SW480 (cell line): ENCODE measurements around the gene AUNIP.

Experiments used
- DNase-seq: peaks from one replicate; pipeline ENCODE4 v3.0.0-alpha.2; 2016; ENCODE audit warnings: low spot score

Gene AUNIP

DNA sequence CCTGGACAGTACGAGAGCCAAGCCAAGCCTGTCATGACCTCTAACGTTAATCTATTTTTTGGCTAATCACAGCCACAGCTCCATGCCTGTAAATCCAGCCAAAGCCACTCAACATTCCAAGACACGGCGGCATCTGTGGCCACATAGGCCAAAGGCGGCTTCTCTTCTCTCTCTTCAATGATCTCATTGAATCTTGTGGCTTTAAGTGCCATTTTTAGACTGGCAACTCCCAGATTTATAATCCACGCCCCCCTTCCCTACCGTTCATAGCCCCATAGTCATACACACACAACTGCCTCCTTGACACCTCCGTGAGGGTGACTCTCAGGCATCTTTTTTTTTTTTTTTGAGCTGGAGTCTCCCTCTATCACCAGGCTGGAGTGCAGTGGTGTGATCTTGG is 64.9 kb downstream of the AUNIP start:
- no peak for DNase-seq

DNA sequence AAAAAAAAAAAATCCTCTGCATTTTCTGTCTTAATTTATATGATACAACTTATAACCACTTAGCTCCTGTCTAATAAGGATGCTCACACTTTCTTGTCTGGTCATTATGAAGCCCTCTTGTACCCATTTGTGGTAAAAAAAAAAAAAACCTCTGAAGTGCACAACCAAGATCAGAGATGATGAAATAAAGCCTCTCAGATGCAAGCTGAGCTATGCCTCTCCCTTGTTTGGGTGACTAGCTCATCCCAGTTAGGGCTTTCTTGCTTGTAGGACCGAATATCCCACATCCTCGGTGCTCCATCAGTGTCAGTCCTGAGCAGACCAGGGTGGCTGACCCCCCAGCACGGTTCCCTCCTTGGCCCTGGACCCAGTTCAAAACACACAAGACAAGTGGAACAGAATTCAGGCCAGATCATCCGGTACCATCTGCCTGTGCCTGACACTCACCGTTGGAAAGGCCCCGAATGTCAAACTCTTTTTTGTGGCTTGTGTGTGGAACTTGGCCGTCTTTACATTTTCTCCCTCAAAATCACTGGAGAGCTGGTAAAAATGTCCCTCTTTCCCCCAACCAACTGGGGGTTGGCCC is 65.6 kb downstream of the AUNIP start:
- no peak for DNase-seq

DNA sequence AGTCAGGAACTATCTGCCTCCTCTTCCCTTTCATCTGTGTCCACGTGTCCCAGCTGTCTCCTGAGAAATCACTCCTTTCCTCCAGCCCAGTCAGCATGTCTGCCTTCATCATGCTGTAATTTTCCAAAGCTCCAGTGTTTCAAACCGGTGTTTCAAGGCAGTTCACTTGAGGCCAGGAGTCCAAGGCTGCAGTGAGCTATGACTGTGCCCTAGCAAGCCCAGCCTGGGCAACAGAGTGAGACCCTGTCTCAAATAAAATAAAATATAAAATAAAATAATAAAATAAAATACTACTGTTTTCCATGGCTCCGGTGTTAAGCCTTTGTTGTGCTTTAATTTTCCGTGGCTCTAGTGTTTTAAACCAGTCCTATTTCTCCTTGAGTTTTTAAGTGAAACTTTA is 67.1 kb downstream of the AUNIP start:
- DNase-seq, result no peak

DNA sequence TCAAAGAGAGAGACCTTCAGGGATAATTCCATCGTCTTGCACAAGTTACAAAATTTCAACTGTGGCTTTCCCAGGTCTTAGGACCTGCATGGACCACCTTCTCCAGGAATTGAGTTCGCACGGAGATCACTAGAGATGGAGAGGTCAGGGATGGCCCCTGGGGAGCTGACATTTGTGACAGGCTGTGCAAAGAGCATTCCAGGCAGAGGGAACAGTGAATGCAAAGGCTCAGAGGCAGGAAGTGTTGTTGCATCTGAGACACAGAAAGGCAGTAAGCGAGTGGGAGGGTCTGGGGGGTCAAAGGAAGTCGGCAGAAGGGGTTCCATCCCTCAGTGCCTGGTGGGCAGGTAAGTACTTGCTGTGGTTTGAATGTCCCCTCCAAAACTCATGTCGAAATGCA is 68.8 kb downstream of the AUNIP start:
- no peak for DNase-seq

DNA sequence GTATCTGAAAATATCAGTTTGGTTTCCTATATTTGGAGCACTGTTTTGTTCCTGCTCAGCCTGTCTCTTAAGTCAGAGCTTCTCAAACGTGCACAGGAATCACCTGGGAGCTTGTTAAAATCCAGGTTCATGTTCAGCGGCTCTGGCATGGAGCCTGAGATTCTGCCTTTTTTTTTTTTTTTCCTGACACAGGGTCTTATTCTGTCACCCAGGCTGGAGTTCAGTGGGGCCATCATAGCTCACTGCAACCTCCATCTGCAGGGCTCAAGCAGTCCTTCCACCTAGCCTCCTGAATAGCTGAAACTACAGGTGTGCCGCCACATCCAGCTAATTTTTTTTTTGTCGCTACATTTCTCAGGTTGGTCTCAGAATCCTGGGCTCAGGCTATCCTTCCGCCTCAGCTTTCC is 71.5 kb downstream of the AUNIP start:
- DNase-seq, result no peak

DNA sequence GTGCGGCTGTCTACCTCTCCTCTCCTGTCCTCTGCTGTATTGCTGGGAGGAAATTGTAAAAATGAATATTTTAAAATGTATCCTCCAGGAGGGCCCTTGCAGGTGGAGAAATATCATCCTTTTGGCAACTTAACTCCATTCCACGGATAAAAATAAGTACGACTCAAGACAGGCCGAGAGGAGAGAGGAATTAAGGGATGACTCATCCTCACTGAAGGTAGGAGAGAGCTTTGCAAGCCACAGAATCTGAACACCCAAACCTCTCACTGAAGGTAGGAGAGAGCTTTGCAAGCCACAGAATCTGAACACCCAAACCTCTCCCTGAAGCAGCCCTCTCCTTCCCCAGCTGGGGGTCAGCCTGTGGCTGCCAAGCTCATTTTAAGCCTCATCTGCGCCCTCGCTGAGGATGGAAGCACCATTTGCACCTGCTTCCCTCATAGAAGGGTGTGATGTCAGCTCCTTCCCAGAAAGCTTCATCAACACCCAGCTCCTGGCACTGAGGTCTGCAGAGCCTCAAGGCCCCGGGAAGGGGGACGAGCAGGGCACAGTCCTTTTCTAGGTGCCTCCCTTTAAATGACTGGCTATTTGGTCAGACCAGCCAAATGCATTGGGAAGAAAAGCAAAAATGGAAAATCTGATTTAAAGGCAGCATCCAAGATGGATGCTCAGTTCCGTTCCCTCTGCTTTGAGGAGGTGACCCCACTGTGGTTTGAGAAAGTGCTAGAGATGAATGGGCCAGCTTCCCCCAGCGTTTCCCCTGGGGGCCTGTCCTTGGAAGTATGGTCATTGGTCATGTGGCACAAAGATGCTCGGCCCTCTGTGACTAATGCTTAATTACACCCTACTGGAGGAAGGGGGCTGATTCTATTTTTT is 72.1 kb downstream of the AUNIP start:
- no peak for DNase-seq

DNA sequence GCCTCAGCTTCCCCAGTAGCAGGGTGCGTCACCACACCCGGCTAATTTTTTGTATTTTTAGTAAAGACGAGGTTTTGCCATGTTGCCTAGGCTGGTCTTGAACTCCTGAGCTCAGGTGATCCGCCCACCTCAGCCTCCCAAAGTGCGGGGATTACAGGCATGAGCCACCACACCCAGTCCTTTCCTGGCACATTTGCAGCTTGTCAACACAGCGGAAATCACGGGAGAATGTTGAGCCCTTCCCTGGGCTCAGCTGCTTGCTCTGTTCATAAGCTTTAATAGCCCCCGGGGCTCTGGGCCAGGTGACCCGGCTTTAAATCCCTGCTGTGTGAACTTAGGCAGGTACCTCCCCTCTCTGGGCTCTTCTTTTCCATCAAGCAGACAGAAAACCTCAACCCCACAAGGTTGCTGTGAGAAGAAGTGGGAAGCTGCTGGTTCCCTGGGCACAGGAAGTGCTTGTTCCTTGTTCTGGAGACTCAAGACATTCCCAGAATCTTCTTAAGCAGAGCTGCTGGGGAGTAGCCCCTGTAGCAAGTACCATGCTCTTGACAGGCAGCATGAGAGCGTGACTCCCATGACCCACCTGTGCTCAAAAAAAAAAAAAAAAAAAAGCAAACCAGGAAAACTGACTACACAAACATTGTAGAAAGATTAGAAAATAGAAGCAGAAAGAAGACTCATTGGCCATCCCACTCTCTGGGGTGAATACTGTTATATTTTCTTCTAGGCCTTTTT is 73.8 kb downstream of the AUNIP start:
- DNase-seq, result no peak

DNA sequence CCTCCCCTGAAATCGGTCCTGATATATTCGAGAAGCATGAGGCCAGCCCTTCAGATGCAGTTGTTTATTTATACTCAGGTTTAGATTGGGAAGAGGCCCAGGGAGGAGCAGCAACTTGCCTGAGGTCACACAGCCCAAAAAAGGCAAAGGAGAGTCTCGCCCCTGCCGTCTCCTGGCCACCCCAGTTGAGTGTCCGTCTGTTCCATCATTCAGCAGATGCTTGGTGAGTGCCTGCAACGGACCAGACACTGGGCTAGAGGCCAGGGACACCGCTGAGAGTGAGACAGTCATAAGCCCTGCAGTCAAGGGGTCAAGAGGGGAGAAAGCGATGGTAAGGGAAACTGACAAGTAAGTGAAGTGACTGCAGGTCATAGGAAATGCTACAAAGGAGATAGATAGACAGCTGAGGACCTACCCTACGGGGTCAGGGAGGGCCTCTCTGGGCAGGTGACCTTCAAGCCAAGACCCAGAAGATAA is 74.6 kb downstream of the AUNIP start:
- no peak for DNase-seq
